HEK293 (cell line): ENCODE data around the gene AHCYL1.
A peak's percentile ranks its signal among the peaks of the same experiment; 100 is the strongest.

Experiments
- CTCF ChIA-PET: fragments of 350-600 bp; formaldehyde crosslinking; extraction: SDS; loops from one replicate; lab custom pipeline; 2021; ENCODE audit warnings: antibody characterized with exemption; lab: Yijun Ruan, JAX
- POLR2A ChIA-PET: fragments of 300-600 bp; formaldehyde crosslinking; extraction: SDS; loops from one replicate; lab custom pipeline; 2020; ENCODE audit warnings: antibody characterized with exemption, inconsistent platforms; lab: Yijun Ruan, JAX
- H3K27ac ChIP-seq: fragments of 200-500 bp; sonication (Bioruptor generic); 2 replicates; pipeline ENCODE4 v1.5.1; 2014; ENCODE audit warnings: low read depth, low read length, control low read depth, inconsistent platforms; ENCODE audit errors: extremely low read depth
- H3K36me3 ChIP-seq, 2 experiments: fragments of 200-500 bp in 1 of 2; sonication (Bioruptor generic) in 1 of 2; 1 replicate in 1 of 2; 2 replicates in 1 of 2; pipeline ENCODE4 v1.5.1; 2014 to 2017; ENCODE audit warnings: inconsistent platforms in 2 of 2, low read length in 2 of 2; ENCODE audit not compliant: control insufficient read depth in 2 of 2, insufficient read depth in 1 of 2
- H3K4me1 ChIP-seq: fragments of 200-500 bp; sonication (Bioruptor generic); 2 replicates; pipeline ENCODE4 v1.5.1; 2014; ENCODE audit warnings: mild to moderate bottlenecking, low read length, inconsistent platforms; ENCODE audit not compliant: control insufficient read depth, insufficient read depth
- H3K4me3 ChIP-seq: 2 replicates; pipeline ENCODE4 v1.5.1; 2011; ENCODE audit warnings: low read depth, mild to moderate bottlenecking, control low read depth, low read length, moderate library complexity
- H3K9me3 ChIP-seq: fragments of 200-500 bp; sonication (Bioruptor generic); 2 replicates; pipeline ENCODE4 v1.5.1; 2014; ENCODE audit warnings: low read depth, low read length, inconsistent platforms; ENCODE audit not compliant: control insufficient read depth, insufficient read depth
- KLF9 ChIP-seq: fragments of 450-650 bp; formaldehyde crosslinking; IDR thresholded peaks from 2 replicates; pipeline ENCODE4 v1.5.1; 2016; ENCODE audit warnings: missing biosample characterization, missing genetic modification characterization, low read depth
- OVOL3 ChIP-seq: fragments of 450-650 bp; formaldehyde crosslinking; IDR thresholded peaks from 2 replicates; pipeline ENCODE4 v1.5.1; 2016; ENCODE audit warnings: missing biosample characterization, missing genetic modification characterization
- ZEB2 ChIP-seq: fragments of 450-650 bp; formaldehyde crosslinking; IDR thresholded peaks from 2 replicates; pipeline ENCODE4 v1.5.1; 2016; ENCODE audit warnings: missing biosample characterization, missing genetic modification characterization
- ZNF184 ChIP-seq: fragments of 450-650 bp; IDR thresholded peaks from 2 replicates; pipeline ENCODE4 v1.5.1; 2018; ENCODE audit warnings: missing biosample characterization, mild to moderate bottlenecking, missing genetic modification characterization
- ZNF266 ChIP-seq: fragments of 450-650 bp; formaldehyde crosslinking; IDR thresholded peaks from 2 replicates; pipeline ENCODE4 v1.5.1; 2016; ENCODE audit warnings: missing biosample characterization, missing genetic modification characterization, low read depth
- ZNF302 ChIP-seq: fragments of 450-650 bp; formaldehyde crosslinking; IDR thresholded peaks from 2 replicates; pipeline ENCODE4 v1.5.1; 2016; ENCODE audit warnings: missing biosample characterization, missing genetic modification characterization, low read depth
- ZNF558 ChIP-seq: fragments of 450-650 bp; formaldehyde crosslinking; IDR thresholded peaks from 2 replicates; pipeline ENCODE4 v1.5.1; 2016; ENCODE audit warnings: missing biosample characterization, missing genetic modification characterization
- ZNF830 ChIP-seq: fragments of 450-650 bp; IDR thresholded peaks from 2 replicates; pipeline ENCODE4 v1.5.0; 2018; ENCODE audit warnings: missing biosample characterization, missing genetic modification characterization, low read depth, mild to moderate bottlenecking, moderate library complexity
- ZSCAN30 ChIP-seq: fragments of 450-650 bp; IDR thresholded peaks from 2 replicates; pipeline ENCODE4 v1.5.1; 2018; ENCODE audit warnings: missing biosample characterization, mild to moderate bottlenecking, missing genetic modification characterization, moderate library complexity
- TF ChIP-seq, protein P1 (sequence below): fragments of 450-650 bp; formaldehyde crosslinking; IDR thresholded peaks from 2 replicates; pipeline ENCODE4 v1.5.1; 2016; ENCODE audit warnings: missing biosample characterization, missing genetic modification characterization, borderline replicate concordance
- TF ChIP-seq, protein P2 (sequence below): fragments of 450-650 bp; formaldehyde crosslinking; IDR thresholded peaks from 2 replicates; pipeline ENCODE4 v1.5.1; 2016; ENCODE audit warnings: missing biosample characterization, missing genetic modification characterization, borderline replicate concordance
- TF ChIP-seq, protein P3 (sequence below): fragments of 450-650 bp; formaldehyde crosslinking; IDR thresholded peaks from 2 replicates; pipeline ENCODE4 v1.5.1; 2016; ENCODE audit warnings: missing biosample characterization, missing genetic modification characterization
- TF ChIP-seq, protein P4 (sequence below): fragments of 450-650 bp; formaldehyde crosslinking; IDR thresholded peaks from 2 replicates; pipeline ENCODE4 v1.5.1; 2016; ENCODE audit warnings: missing biosample characterization, missing genetic modification characterization, borderline replicate concordance
- TF ChIP-seq, protein P5 (sequence below): fragments of 450-650 bp; formaldehyde crosslinking; IDR thresholded peaks from 2 replicates; pipeline ENCODE4 v1.5.1; 2017; ENCODE audit warnings: missing biosample characterization, missing genetic modification characterization

The AHCYL1 gene

DNA sequence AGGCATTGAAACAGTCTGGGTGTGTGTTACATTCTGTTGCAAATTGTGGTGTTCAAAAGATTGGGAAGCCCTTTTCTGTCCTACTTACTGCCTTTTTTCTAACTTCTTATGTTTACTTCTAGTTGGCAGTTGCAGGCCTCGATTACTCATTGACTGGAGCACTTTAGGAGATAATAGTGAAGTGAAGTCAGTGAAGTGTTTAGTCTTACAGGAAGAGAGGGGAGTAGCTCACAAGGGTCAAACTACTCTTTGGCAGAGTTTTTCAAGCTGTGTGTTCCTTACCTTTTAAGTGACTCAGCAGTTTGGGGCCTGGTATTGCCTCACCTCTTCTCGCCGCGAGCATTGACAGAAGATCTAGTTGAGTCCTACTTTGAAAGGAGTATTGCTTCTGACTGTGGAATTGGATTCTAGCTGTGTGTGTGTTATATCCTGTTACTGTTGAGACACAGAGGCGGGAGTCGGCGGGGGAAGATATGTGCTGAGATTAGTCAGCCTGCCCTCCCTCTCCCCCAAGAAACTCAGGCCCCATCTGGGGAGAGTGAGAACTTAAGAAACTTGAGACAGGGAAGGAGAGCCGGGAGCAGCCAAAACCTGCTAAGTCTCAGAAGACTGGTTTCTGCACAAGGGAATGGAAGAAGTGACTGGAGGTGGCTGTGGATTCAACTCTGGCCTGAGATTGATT is 19.3 kb downstream of the AHCYL1 start (continued):
- TF ChIP-seq, protein P1, sequence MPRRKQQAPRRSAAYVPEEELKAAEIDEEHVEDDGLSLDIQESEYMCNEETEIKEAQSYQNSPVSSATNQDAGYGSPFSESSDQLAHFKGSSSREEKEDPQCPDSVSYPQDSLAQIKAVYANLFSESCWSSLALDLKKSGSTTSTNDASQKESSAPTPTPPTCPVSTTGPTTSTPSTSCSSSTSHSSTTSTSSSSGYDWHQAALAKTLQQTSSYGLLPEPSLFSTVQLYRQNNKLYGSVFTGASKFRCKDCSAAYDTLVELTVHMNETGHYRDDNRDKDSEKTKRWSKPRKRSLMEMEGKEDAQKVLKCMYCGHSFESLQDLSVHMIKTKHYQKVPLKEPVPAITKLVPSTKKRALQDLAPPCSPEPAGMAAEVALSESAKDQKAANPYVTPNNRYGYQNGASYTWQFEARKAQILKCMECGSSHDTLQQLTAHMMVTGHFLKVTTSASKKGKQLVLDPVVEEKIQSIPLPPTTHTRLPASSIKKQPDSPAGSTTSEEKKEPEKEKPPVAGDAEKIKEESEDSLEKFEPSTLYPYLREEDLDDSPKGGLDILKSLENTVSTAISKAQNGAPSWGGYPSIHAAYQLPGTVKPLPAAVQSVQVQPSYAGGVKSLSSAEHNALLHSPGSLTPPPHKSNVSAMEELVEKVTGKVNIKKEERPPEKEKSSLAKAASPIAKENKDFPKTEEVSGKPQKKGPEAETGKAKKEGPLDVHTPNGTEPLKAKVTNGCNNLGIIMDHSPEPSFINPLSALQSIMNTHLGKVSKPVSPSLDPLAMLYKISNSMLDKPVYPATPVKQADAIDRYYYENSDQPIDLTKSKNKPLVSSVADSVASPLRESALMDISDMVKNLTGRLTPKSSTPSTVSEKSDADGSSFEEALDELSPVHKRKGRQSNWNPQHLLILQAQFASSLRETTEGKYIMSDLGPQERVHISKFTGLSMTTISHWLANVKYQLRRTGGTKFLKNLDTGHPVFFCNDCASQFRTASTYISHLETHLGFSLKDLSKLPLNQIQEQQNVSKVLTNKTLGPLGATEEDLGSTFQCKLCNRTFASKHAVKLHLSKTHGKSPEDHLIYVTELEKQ: peak; percentile 61; the same call in 1 of the 2 replicates
- TF ChIP-seq KLF9 (0 out of 2 replicates have a peak, but pooled peaks have one; percentile 22), ZNF266 (no peak)
- TF ChIP-seq, all 188 proteins: peak for 54

DNA sequence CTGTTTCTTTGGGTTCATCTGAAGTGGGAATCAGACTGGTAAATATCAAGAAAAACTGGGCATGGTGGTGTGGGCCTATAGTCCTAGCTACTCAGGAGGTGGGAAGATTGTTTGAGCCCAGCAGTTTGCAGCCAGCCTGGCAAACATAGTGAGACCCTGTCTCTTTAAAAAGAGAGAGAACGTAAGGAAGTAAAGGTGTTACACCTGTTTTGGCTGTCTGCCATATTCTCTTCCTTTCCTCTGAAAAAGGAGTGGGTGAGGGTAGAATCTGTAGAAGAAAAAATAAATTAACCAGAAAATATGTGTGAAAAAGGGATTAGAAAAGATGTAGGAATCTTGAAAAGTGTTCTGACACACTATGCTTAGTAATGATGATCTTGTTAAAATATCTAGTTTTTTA is 20.0 kb downstream of the AHCYL1 start:
- Histone ChIP-seq H3K4me3 (no peak overlapping the region), H3K9me3 (no peaks in the 10 kb centered on the region), H3K4me1 (peaks cover 25% of the 10 kb centered on the region), H3K36me3 (peaks cover 5 to 11% of the 10 kb centered on the region in 2 experiments; a peak in 2 of 3 replicates), H3K27ac (no peak overlapping the region)
- POLR2A ChIA-PET: interaction anchor here (1.2 to 1.7 kb wide), 3 partner anchors 11 to 20 kb away, joined by 3 to 6 read pairs (median 4); partner anchors contain the start of gene AHCYL1
- TF ChIP-seq, protein P2, sequence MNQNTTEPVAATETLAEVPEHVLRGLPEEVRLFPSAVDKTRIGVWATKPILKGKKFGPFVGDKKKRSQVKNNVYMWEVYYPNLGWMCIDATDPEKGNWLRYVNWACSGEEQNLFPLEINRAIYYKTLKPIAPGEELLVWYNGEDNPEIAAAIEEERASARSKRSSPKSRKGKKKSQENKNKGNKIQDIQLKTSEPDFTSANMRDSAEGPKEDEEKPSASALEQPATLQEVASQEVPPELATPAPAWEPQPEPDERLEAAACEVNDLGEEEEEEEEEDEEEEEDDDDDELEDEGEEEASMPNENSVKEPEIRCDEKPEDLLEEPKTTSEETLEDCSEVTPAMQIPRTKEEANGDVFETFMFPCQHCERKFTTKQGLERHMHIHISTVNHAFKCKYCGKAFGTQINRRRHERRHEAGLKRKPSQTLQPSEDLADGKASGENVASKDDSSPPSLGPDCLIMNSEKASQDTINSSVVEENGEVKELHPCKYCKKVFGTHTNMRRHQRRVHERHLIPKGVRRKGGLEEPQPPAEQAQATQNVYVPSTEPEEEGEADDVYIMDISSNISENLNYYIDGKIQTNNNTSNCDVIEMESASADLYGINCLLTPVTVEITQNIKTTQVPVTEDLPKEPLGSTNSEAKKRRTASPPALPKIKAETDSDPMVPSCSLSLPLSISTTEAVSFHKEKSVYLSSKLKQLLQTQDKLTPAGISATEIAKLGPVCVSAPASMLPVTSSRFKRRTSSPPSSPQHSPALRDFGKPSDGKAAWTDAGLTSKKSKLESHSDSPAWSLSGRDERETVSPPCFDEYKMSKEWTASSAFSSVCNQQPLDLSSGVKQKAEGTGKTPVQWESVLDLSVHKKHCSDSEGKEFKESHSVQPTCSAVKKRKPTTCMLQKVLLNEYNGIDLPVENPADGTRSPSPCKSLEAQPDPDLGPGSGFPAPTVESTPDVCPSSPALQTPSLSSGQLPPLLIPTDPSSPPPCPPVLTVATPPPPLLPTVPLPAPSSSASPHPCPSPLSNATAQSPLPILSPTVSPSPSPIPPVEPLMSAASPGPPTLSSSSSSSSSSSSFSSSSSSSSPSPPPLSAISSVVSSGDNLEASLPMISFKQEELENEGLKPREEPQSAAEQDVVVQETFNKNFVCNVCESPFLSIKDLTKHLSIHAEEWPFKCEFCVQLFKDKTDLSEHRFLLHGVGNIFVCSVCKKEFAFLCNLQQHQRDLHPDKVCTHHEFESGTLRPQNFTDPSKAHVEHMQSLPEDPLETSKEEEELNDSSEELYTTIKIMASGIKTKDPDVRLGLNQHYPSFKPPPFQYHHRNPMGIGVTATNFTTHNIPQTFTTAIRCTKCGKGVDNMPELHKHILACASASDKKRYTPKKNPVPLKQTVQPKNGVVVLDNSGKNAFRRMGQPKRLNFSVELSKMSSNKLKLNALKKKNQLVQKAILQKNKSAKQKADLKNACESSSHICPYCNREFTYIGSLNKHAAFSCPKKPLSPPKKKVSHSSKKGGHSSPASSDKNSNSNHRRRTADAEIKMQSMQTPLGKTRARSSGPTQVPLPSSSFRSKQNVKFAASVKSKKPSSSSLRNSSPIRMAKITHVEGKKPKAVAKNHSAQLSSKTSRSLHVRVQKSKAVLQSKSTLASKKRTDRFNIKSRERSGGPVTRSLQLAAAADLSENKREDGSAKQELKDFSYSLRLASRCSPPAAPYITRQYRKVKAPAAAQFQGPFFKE (tag by site-specific recombination): no peak
- no peak for TF ChIP-seq ZSCAN30 (tag by site-specific recombination)
- no peak for TF ChIP-seq ZNF302 (tag by site-specific recombination)
- no peak for TF ChIP-seq ZEB2 (tag by site-specific recombination)
- TF ChIP-seq, protein P3, sequence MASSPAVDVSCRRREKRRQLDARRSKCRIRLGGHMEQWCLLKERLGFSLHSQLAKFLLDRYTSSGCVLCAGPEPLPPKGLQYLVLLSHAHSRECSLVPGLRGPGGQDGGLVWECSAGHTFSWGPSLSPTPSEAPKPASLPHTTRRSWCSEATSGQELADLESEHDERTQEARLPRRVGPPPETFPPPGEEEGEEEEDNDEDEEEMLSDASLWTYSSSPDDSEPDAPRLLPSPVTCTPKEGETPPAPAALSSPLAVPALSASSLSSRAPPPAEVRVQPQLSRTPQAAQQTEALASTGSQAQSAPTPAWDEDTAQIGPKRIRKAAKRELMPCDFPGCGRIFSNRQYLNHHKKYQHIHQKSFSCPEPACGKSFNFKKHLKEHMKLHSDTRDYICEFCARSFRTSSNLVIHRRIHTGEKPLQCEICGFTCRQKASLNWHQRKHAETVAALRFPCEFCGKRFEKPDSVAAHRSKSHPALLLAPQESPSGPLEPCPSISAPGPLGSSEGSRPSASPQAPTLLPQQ: no peak
- TF ChIP-seq, protein P4, sequence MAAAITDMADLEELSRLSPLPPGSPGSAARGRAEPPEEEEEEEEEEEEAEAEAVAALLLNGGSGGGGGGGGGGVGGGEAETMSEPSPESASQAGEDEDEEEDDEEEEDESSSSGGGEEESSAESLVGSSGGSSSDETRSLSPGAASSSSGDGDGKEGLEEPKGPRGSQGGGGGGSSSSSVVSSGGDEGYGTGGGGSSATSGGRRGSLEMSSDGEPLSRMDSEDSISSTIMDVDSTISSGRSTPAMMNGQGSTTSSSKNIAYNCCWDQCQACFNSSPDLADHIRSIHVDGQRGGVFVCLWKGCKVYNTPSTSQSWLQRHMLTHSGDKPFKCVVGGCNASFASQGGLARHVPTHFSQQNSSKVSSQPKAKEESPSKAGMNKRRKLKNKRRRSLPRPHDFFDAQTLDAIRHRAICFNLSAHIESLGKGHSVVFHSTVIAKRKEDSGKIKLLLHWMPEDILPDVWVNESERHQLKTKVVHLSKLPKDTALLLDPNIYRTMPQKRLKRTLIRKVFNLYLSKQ (tag by site-specific recombination): no peak
- no peak for TF ChIP-seq ZNF830 (tag by site-specific recombination)
- TF ChIP-seq, protein P5, sequence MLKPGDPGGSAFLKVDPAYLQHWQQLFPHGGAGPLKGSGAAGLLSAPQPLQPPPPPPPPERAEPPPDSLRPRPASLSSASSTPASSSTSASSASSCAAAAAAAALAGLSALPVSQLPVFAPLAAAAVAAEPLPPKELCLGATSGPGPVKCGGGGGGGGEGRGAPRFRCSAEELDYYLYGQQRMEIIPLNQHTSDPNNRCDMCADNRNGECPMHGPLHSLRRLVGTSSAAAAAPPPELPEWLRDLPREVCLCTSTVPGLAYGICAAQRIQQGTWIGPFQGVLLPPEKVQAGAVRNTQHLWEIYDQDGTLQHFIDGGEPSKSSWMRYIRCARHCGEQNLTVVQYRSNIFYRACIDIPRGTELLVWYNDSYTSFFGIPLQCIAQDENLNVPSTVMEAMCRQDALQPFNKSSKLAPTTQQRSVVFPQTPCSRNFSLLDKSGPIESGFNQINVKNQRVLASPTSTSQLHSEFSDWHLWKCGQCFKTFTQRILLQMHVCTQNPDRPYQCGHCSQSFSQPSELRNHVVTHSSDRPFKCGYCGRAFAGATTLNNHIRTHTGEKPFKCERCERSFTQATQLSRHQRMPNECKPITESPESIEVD: no peak
- TF ChIP-seq ZNF558 (tag by site-specific recombination): no peak
- TF ChIP-seq ZNF184: no peak
- no peak for TF ChIP-seq OVOL3
- CTCF ChIA-PET: interaction anchor here (0.6 to 1.4 kb wide), 2 partner anchors 11 to 230 kb away, joined by 3 read pairs; no protein-coding TSS in a partner anchor
